ENCODE data around the gene KRTAP4-12.
"Not testable (repeated sequence)": the region's sequence is repeated elsewhere in the genome, so short reads cannot be mapped to it uniquely, and the experiment has no call there.

KRTAP4-12 gene

DNA sequence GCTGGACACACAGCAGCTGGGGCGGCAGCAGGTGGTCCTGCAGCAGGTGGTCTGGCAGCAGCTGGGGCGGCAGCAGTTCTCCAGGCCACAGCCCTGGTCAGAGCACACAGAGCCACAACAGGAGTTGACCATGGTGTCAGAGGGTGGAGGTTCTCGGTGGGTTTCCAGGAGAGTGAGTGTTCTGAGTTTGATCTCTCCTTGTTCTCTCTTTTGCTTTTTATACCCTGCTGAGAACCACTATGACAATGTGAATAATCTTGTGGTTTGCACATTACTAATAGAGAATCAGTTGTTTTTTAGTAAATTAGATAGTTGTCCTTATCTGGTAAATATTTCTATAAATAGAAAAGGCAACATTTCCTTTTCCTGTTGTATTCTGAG, at the start of gene KRTAP4-12:
KRTAP4-12 (minus strand) TSS at position 192 of the 381 bp plus-strand sequence; CDS start at position 132, 60 bp downstream.
- not testable (repeated sequence) for DNase-seq

DNA sequence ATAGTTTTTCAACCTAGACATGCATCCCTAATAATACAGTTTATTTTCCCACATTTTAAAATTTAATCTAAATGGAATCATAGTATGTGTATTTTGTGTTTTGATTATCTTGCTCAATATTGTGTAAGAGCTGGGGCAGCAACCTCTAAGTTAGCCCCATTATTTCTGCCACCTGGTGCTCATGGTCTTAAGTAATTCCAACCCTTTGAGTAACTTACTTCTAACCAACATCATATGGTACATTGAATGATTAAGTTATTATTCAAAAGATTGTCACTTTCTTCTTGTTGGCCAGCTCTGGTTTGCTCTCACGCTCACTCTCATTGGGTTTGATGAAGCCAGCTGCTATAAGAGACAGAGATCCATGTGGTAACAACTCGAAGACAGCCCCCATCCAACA, 47.9 kb upstream of the KRTAP4-12 start:
- no peak for DNase-seq

DNA sequence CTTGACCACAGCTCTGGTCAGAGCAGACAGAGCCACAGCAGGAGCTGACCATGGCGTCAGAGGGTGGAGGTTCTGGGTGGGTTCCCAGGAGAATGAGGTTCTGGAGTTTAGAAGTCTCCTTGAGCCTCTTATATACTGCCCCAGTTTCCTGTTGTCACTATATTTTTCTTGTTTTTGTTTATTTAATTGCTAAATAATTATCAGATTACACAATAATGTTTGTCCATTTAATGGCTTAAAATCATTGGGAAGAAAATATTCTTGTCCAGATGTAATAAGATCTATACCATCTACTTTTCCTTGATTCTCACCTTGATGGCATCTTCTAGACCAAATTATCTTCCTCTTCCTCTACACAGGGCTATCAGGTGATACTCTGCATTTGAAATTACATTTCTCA, 44.1 kb upstream of the KRTAP4-12 start, which contains the start of gene KRTAP4-3:
KRTAP4-3 (minus strand) TSS at position 101 of the 400 bp plus-strand sequence; CDS start at position 52, 49 bp downstream.
- DNase-seq, result no peak

DNA sequence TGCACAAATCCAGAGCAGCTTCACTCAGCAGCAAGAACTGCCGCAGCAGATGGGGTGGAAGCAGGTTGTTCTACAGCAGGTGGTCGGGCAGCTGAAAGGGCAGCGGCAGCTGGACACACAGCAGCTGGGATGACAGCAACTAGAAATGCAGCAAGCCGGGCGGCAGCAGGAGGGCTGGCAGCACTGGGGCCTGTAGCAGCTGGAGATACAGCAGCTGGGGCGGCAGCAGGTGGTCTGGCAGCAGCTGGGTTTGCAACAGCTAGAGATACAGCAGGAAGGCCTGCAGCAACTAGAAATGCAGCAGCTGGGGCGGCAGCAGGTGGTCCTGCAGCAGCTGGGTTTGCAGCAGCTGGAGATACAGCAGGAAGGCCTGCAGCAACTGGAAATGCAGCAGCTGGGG, 43.6 kb upstream of the KRTAP4-12 start:
- no peak for DNase-seq

DNA sequence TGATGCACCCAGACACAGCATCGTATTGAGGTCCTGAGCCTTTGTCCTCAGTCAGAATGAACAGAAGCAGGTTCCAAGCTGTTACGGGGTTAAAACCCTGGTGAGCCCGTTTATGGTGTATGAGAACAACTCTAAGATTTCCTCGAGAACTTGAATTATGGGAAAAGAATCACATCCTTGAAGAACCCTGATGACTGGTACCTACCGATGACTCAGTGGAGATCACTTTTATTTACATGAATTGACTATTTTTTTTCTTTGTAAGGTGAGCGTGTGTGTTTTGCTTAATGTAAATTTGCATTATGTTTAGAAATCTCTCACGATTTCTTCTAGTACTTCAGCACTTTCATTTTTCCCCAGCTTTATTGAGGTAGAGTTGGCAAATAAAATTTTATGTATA, 39.8 kb upstream of the KRTAP4-12 start:
- no peak for DNase-seq

DNA sequence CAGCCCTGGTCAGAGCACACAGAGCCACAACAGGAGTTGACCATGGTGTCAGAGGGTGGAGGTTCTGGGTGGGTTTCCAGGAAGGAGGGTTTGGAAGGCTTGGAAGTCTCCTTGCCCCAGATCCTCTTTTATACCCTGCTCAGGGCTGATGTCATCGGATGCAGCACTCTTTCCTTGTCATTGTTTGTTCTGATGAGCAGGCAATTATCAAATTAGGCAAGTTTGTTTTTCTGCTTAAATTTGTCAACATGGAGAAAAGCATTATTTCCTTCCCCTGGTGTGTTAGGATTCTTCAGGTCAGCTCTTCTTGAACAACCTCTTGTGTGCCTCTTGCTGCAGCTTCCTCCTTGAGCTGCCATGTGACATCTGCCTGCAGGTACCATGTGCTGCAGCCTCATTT, 36.7 kb upstream of the KRTAP4-12 start, which contains the start of gene KRTAP4-4:
KRTAP4-4 (minus strand) TSS at position 101 of the 400 bp plus-strand sequence; CDS start at position 44, 57 bp downstream.
- no peak for DNase-seq

DNA sequence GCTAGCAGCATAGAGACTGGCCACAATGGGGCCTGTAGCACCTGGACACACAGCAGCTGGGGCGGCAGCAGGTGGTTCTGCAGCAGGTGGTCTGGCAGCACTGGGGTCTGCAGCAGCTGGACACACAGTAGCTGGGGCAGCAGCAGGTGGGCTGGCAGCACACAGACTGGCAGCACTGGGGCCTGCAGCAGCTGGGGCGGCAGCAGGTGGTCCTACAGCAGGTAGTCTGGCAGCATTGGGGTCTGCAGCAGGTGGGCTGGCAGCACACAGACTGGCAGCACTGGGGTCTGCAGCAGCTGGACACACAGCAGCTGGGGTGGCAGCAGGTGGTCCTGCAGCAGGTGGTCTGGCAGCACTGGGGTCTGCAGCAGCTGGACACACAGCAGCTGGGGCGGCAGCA, 36.2 kb upstream of the KRTAP4-12 start:
- not testable (repeated sequence) for DNase-seq

DNA sequence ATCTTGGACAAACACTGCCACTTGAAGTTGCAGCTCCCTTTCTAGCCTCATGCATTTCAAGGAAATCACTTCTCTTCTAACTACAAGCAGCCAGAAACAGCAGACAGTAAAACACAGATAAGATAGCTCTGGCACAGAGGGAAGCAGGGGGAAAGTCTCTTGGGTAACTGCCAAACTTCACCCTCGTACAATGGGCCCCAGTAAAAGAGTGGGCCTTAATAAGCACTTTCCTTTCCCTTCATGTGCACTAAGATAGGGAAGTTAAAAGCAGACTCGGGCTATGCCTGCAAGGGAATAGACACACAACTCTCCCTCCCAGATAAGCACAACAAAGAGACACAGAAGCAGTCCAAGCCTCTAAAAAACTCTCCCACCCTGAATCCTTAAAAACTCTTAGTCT, 29.9 kb upstream of the KRTAP4-12 start:
- no peak for DNase-seq

DNA sequence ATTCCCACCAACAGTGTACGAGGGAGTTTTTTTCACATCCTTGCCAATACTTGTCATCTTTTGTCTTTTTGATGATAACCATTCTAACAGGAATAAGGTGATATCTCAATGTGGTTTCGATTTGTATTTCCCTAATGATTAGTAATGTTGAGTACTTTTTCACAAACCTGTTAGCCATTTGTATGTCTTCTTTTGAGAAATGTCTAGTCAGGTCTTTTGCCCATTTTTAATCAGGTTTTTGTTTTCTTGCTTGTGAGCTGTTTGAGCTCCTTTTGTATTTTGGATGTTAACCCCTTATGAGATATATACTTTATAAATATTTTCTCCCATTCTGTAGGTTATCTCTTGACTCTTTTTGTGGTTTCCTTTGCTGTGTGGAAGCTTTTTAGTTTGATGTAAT, 27.5 kb upstream of the KRTAP4-12 start:
- no peak for DNase-seq

DNA sequence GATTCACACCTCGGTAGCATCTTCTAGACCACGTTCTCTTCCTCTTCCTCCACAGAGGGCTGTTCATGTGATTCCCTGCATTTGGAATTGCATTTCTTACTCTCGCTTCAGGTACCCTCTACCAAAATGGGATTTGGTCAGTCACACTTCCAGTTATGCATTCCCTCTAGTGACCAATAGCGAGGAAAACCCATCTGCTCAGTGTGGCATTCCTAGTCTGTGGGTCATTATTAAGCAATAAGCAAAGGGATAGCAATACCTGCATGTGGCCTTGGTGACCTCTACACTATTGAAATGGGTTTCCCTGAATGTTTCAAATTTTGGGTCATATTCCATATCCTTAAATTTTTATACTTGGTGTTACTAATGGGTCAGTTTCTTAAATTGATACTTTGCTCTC, 26.0 kb upstream of the KRTAP4-12 start:
- no peak for DNase-seq

DNA sequence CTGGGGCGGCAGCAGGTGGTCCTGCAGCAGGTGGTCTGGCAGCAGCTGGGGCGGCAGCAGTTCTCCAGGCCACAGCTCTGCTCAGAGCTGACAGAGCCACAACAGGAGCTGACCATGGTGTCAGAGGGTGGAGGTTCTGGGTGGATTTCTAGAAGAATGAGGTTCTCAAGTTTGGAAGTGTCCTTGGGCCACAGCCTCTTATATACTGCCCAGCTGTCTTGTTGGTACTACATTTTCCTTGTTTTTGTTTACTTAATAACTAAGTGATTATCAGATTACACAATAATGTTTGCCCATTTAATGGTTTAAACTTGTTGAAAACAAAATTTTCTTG, 25.6 kb upstream of the KRTAP4-12 start, which contains the start of gene KRTAP4-5:
KRTAP4-5 (minus strand) TSS at position 174 of the 334 bp plus-strand sequence; CDS start at position 116, 58 bp downstream.
- DNase-seq, result no peak

DNA sequence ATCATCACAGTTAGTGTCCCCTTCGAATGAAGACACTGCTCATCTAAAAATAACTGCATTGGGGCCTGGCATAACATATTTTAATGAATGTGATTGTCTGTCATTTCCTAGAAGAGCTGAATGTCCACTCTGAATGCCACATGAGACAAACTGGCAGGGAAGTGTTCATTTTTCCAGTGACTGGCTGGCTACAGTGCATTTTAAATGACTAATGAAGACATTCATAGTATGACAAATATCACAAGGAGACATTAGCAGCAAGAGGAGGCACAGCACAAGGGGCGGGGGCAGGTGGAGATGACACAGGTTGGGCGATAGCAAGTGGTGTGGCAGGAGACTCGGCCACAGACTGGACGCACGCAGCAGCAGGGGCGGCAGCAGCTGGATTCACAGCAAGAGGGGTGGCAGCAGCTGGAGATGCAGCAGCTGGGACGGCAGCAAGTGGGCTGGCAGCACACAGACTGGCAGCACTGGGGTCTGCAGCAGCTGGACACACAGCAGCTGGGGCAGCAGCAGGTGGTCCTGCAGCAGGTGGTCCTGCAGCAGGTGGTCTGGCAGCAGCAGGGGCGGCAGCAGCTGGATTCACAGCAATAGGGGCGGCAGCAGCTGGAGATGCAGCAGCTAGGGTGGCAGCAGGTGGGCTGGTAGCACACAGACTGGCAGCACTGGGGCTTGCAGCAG, 25.1 kb upstream of the KRTAP4-12 start:
- not testable (repeated sequence) for DNase-seq

DNA sequence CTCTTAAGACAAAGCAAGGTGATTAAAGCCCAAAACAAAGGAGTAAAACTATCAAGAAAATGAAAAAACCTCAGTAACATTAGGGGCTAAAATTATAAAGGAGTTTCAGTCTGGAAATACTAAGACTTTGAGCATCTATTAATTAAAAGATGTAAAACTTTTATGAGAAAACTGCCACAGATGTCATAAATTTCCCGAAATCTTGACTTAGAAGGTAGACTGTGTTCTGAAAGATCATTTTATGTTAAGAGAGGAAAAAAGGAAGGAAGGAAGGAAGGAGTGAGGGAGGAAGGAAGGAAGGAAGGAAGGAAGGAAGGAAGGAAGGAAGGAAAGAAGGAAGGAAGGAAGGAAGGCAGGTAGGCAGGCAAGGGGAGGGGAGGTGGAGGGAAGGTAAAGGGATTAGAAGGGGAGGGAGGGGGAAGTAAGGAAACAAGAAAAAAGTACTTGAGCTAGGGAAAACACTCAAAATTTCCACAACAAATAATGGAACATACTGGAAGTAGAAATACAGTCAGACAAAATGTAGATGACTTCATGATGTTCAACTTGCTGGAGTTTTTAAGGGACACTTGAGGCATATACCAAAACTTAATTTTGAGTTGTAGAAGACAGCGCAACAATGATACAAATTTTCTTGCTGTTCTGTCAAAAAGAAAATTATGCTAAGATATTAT, 23.7 kb upstream of the KRTAP4-12 start:
- no peak for DNase-seq

DNA sequence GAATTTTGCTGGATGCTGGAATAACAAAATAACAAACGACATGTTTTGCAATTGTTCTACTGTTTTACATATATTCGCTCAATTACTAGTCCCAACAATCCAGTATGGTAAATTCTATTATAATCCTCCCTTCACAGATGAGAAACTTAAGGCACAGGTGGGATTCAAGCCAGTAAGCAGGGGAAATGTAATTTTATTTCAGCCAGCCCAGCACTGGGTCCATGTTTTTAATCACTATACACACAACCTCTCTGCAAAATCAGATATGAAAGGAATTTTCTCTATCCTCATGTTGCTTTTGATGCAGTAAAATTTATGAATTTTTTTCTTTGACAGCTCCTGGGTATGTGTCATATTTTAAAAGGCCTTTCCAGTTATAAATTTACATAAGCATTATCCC, 21.3 kb upstream of the KRTAP4-12 start:
- no peak for DNase-seq

DNA sequence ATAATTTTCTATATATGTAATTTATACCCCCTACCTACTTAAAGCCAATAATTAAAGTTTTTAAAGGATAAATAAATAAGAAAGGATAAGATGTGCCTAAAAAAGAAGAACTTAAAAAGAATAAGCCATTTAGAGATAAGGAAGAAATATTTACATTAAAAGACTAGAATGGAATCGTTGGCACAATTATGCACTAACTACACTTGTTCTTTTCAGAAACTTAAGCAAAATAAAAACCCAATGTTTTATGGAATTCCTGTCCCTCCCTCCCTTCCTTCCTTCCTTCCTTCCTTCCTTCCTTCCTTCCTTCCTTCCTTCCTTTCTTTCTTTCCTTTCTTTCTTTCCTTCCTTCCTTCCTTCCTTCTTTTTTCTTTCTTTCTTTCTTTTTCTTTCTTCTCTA, 20.9 kb upstream of the KRTAP4-12 start:
- no peak for DNase-seq

DNA sequence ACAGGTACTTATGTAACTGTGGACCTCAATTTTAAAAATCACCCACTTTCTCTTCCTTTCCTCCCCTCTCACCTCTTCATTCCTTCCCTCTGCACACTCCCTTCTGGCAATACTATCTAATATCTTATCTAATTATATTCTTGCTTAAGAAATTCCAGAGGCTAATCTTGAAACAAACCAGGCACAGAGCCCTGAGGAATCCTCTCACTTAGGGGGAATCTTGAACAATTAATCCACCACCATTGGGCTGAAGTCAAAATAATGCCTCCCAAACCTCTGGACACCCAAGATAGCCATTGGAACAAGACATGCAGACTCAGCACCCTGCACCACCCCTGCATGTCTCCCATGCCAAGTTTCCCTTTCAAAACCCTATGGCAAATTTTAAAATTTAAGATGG, 17.4 kb upstream of the KRTAP4-12 start:
- no peak for DNase-seq

DNA sequence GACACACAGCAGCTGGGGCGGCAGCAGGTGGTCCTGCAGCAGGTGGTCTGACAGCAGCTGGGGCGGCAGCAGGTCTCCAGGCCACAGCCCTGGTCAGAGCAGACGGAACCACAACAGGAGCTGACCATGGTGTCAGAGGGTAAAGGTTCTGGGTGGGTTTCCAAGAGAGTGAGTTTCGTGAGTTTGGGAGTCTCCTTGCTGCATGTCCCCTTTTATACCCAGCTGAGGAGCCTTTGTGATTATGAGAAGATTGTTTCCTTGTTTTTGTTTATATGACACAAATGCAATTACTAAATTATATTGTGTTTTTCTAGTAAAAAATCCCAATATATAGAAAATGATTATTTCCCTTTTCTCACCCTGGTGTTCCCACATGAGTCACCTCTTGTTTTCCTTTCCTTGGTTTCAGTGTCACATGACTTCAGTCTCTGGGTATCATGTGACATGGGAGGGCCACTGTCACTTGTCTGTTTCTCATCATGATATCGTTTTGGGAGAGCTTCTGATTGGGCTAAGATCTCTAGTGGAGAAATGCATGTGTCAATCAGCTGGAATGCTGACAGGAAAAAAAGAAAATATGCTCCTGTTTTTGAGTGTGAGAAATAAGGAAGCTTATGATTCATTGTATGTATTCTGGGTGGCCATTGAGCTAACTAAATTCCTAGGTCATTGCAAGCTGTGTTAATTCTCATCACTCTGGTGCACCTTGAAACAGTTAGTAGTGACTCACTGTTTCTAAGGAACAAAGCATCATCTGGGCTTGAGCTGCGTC, 16.6 kb upstream of the KRTAP4-12 start, which contains the start of gene KRTAP4-6:
KRTAP4-6 (minus strand) TSS at position 185 of the 772 bp plus-strand sequence; CDS start at position 128, 57 bp downstream.
- no peak for DNase-seq

DNA sequence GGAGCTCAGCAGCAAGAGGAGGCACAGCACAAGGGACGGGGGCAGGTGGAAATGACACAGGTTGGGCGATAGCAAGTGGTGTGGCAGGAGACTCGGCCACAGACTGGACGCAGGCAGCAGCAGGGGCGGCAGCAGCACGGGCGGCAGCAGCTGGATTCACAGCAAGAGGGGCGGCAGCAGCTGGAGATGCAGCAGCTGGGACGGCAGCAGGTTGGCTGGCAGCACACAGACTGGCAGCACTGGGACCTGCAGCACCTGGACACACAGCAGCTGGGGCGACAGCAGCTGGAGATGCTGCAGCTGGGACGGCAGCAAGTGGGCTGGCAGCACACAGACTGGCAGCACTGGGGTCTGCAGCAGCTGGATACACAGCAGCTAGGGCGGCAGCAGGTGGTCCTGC, 15.9 kb upstream of the KRTAP4-12 start:
- DNase-seq, result not testable (repeated sequence)

DNA sequence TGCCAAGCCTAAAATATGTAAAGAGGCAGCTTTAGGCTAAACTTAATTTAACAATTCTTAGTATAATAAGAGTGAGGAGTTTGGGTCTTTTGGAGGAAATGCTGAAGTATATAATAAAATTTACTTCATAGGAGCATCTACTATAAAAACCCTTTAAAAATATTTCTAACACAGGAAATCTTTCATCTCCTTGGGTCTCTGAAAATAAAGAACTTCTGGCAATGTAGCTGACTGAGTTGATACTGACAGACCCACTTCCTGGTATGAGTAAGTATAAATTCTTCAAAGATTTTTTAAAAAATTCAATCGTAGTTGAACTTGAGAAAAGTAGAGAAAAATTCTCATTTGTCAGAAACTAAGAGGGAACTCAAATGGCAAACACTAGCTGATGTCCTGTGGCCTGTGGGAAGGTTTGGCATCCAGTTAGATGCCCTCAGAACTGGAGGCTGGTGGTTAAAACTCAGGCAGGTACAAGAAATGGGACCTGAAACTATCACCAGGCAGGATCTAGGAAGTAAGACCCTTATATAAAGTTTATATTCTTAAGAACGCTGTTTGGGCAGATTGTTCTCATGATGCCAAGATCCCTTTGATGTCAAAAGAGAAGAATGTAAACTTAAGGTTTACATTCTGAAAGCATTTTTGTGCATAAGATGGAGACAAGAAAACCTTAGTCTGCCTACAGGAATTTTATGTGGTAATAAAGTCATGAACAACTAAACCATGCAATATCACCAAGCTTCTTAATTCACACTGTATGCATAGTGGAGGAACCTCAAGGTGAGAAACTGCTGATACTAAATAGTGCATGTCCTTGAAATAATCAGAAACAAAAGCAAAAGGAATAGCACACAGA, 10.1 kb upstream of the KRTAP4-12 start:
- no peak for DNase-seq

DNA sequence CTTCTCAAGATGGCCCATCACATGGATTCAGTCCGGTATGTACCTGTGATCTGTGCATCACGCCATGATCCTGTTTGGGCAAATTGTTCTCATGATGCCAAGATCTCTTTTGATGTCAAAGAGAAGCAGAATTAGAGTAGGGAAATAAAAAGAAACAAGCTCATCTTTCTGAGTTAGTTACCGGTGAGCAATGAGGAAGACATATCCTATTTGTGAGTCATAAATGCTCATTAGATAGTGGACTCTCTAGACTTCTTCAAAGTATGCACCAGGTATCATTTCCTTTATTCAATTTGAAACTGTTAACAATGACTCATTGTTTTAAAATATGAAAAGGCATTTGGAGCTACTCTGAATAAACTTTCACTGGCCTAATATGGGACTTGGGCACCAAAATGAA, 8.0 kb upstream of the KRTAP4-12 start:
- no peak for DNase-seq

DNA sequence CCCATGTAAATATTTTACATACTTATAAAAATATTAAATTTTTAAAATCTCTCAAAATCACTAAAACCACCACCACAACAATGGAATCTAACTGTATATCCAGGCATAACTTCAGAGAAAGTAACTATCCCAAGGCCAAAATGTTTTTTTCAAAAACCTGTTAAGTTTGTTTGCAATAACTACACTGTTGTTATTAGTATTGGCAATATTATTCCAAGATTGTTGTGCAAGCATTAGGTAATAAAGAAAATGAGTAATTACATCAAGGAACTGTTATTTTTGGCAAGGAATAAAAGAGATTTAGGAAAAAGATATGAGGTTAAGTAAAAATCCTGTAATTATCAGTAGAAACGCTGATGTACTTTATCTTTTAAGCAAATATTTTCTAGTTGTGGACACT, 3.4 kb upstream of the KRTAP4-12 start:
- no peak for DNase-seq

DNA sequence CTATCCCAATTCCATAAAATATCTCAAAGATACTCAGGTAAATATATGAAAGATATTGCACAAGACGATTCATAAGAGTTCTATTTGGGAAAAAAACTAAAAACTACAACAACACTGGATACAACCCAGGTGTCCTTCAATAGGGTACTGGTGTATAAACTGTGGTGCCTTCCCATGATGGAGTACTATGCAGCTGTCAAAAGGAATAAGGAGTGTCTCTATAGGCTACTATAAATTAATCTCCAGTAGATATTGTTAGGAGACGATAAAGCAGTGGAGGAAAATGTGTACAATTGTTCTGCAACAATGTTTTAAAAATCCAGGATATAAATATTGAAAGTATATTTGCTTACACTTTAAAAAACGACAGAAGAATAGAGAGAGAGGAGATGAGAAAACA, 2.4 kb upstream of the KRTAP4-12 start:
- DNase-seq, result no peak

DNA sequence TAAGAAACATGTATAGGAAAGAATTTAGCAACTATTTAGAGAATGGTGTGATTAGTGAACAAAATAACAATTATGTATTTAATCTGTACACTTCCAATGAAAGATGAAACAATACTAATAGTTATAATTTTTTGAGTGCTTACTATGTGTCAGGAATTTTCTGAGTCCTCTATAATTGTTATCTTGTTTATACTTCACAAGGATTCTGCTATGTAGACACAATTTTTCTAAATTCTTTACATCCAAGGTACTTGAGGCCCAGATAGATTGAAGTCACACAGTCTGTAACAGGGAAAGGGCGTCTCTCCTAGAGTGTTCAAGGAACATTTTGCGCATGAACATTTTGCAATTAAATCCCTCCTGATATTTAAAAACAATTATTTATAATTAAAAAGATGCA, 1.1 kb upstream of the KRTAP4-12 start:
- DNase-seq, result no peak

All from stimulated activated CD4-positive, alpha-beta T cell treated with anti-CD3 and anti-CD28 coated beads, Interleukin-4, amount 100 ng/mL, for 1 hour (primary cell).